HEK293 (cell line): ENCODE data around the gene CAPN13.

Source experiments
- BCL11A ChIP-seq: fragments of 450-650 bp; formaldehyde crosslinking; IDR thresholded peaks from 2 replicates; pipeline ENCODE4 v1.5.1; 2016; ENCODE audit warnings: low read depth, missing biosample characterization, missing genetic modification characterization
- CTCF ChIP-seq: fragments of 450-650 bp; formaldehyde crosslinking; IDR thresholded peaks from 2 replicates; pipeline ENCODE4 v1.5.1; 2016; ENCODE audit warnings: missing biosample characterization, missing genetic modification characterization
- KLF7 ChIP-seq: fragments of 450-650 bp; formaldehyde crosslinking; IDR thresholded peaks from 2 replicates; pipeline ENCODE4 v1.5.1; 2016; ENCODE audit warnings: missing biosample characterization, missing genetic modification characterization, borderline replicate concordance
- KLF9 ChIP-seq: fragments of 450-650 bp; formaldehyde crosslinking; IDR thresholded peaks from 2 replicates; pipeline ENCODE4 v1.5.1; 2016; ENCODE audit warnings: missing biosample characterization, missing genetic modification characterization, low read depth
- MZF1 ChIP-seq: fragments of 450-650 bp; formaldehyde crosslinking; IDR thresholded peaks from 2 replicates; pipeline ENCODE4 v1.5.1; 2017; ENCODE audit warnings: missing biosample characterization, missing genetic modification characterization, borderline replicate concordance
- RBAK ChIP-seq: fragments of 450-650 bp; formaldehyde crosslinking; IDR thresholded peaks from 2 replicates; pipeline ENCODE4 v1.5.1; 2016; ENCODE audit warnings: missing biosample characterization, missing genetic modification characterization
- REPIN1 ChIP-seq: fragments of 450-650 bp; formaldehyde crosslinking; IDR thresholded peaks from 2 replicates; pipeline ENCODE4 v1.5.1; 2017; ENCODE audit warnings: missing biosample characterization, missing genetic modification characterization, low read depth
- SP3 ChIP-seq: fragments of 450-650 bp; formaldehyde crosslinking; IDR thresholded peaks from 2 replicates; pipeline ENCODE4 v1.5.1; 2016; ENCODE audit warnings: missing biosample characterization, missing genetic modification characterization
- YY2 ChIP-seq: fragments of 450-650 bp; formaldehyde crosslinking; IDR thresholded peaks from 2 replicates; pipeline ENCODE4 v1.5.1; 2016; ENCODE audit warnings: missing biosample characterization, missing genetic modification characterization
- ZBTB21 ChIP-seq: fragments of 450-650 bp; formaldehyde crosslinking; IDR thresholded peaks from 2 replicates; pipeline ENCODE4 v1.5.1; 2017; ENCODE audit warnings: missing biosample characterization, missing genetic modification characterization
- ZFHX2 ChIP-seq: fragments of 450-650 bp; formaldehyde crosslinking; conservative IDR thresholded peaks from 2 replicates; pipeline ENCODE4 v1.5.1; 2016; ENCODE audit warnings: missing biosample characterization, missing genetic modification characterization
- ZNF138 ChIP-seq: fragments of 450-650 bp; formaldehyde crosslinking; IDR thresholded peaks from 2 replicates; pipeline ENCODE4 v1.5.1; 2016; ENCODE audit warnings: missing biosample characterization, missing genetic modification characterization, borderline replicate concordance
- ZNF155 ChIP-seq: fragments of 450-650 bp; formaldehyde crosslinking; IDR thresholded peaks from 2 replicates; pipeline ENCODE4 v1.5.1; 2016; ENCODE audit warnings: missing biosample characterization, missing genetic modification characterization
- ZNF2 ChIP-seq: fragments of 450-650 bp; formaldehyde crosslinking; IDR thresholded peaks from 2 replicates; pipeline ENCODE4 v1.5.1; 2016; ENCODE audit warnings: missing biosample characterization, missing genetic modification characterization
- ZNF223 ChIP-seq: fragments of 450-650 bp; formaldehyde crosslinking; IDR thresholded peaks from 2 replicates; pipeline ENCODE4 v1.5.1; 2016; ENCODE audit warnings: missing biosample characterization, missing genetic modification characterization
- ZNF280C ChIP-seq: fragments of 450-650 bp; formaldehyde crosslinking; IDR thresholded peaks from 2 replicates; pipeline ENCODE4 v1.5.1; 2016; ENCODE audit warnings: missing biosample characterization, missing genetic modification characterization
- ZNF302 ChIP-seq: fragments of 450-650 bp; formaldehyde crosslinking; IDR thresholded peaks from 2 replicates; pipeline ENCODE4 v1.5.1; 2016; ENCODE audit warnings: missing biosample characterization, missing genetic modification characterization, low read depth
- ZNF423 ChIP-seq: fragments of 450-650 bp; formaldehyde crosslinking; IDR thresholded peaks from 2 replicates; pipeline ENCODE4 v1.5.1; 2016; ENCODE audit warnings: missing biosample characterization, missing genetic modification characterization
- ZNF426 ChIP-seq: fragments of 450-650 bp; formaldehyde crosslinking; IDR thresholded peaks from 2 replicates; pipeline ENCODE4 v1.5.1; 2017; ENCODE audit warnings: missing biosample characterization, missing genetic modification characterization, mild to moderate bottlenecking, inconsistent platforms, moderate library complexity
- ZNF513 ChIP-seq: fragments of 450-650 bp; IDR thresholded peaks from 2 replicates; pipeline ENCODE4 v1.5.1; 2018; ENCODE audit warnings: missing biosample characterization, missing genetic modification characterization
- ZNF529 ChIP-seq: fragments of 450-650 bp; formaldehyde crosslinking; IDR thresholded peaks from 2 replicates; pipeline ENCODE4 v1.5.1; 2017; ENCODE audit warnings: missing genetic modification characterization, missing biosample characterization; ENCODE audit not compliant: insufficient replicate concordance
- ZNF544 ChIP-seq: fragments of 450-650 bp; formaldehyde crosslinking; IDR thresholded peaks from 2 replicates; pipeline ENCODE4 v1.5.0; 2017; ENCODE audit warnings: missing biosample characterization, missing genetic modification characterization
- ZNF548 ChIP-seq: fragments of 450-650 bp; formaldehyde crosslinking; IDR thresholded peaks from 2 replicates; pipeline ENCODE4 v1.5.1; 2016; ENCODE audit warnings: missing biosample characterization, missing genetic modification characterization
- ZNF555 ChIP-seq: fragments of 450-650 bp; formaldehyde crosslinking; conservative IDR thresholded peaks from 2 replicates; pipeline ENCODE4 v1.5.1; 2017; ENCODE audit warnings: missing biosample characterization, mild to moderate bottlenecking, missing genetic modification characterization, inconsistent platforms
- ZNF561 ChIP-seq: fragments of 450-650 bp; IDR thresholded peaks from 2 replicates; pipeline ENCODE4 v1.5.1; 2018; ENCODE audit warnings: missing biosample characterization, missing genetic modification characterization, borderline replicate concordance
- ZNF580 ChIP-seq: fragments of 450-650 bp; formaldehyde crosslinking; IDR thresholded peaks from 2 replicates; pipeline ENCODE4 v1.5.1; 2016; ENCODE audit warnings: missing biosample characterization, missing genetic modification characterization
- ZNF596 ChIP-seq: fragments of 450-650 bp; IDR thresholded peaks from 2 replicates; pipeline ENCODE4 v1.5.0; 2018; ENCODE audit warnings: missing biosample characterization, mild to moderate bottlenecking, missing genetic modification characterization, moderate library complexity
- ZNF610 ChIP-seq: fragments of 450-650 bp; formaldehyde crosslinking; IDR thresholded peaks from 2 replicates; pipeline ENCODE4 v1.5.1; 2016; ENCODE audit warnings: missing biosample characterization, missing genetic modification characterization, borderline replicate concordance
- ZNF692 ChIP-seq: fragments of 450-650 bp; formaldehyde crosslinking; IDR thresholded peaks from 2 replicates; pipeline ENCODE4 v1.5.1; 2016; ENCODE audit warnings: missing biosample characterization, missing genetic modification characterization
- ZNF76 ChIP-seq: fragments of 450-650 bp; formaldehyde crosslinking; IDR thresholded peaks from 2 replicates; pipeline ENCODE4; 2016; ENCODE audit warnings: low read depth, missing biosample characterization, missing genetic modification characterization, borderline replicate concordance
- ZNF776 ChIP-seq: fragments of 450-650 bp; formaldehyde crosslinking; IDR thresholded peaks from 2 replicates; pipeline ENCODE4 v1.5.0; 2017; ENCODE audit warnings: missing biosample characterization, missing genetic modification characterization, borderline replicate concordance
- ZSCAN5A ChIP-seq: fragments of 450-650 bp; formaldehyde crosslinking; IDR thresholded peaks from 2 replicates; pipeline ENCODE4 v1.5.1; 2016; ENCODE audit warnings: missing biosample characterization, missing genetic modification characterization

CAPN13 gene

GRCh38 chr2:30706534-30707303, 100.5 kb downstream of the CAPN13 start (continued):
- TF ChIP-seq REPIN1 (tag by site-specific recombination) (no peak), KLF7 (tag by site-specific recombination) (no peak), ZNF223 (tag by site-specific recombination) (no peak), ZNF544 (tag by site-specific recombination) (no peak), ZNF692 (tag by site-specific recombination) (no peak), ZNF302 (no peak), ZNF155 (tag by site-specific recombination) (no peak), ZNF580 (tag by site-specific recombination) (no peak), ZNF2 (tag by site-specific recombination) (0 out of 2 replicates have a peak, but pooled peaks have one; percentile 51), ZNF423 (tag by site-specific recombination) (peak; percentile 42), ZNF548 (tag by site-specific recombination) (no peak), ZNF76 (tag by site-specific recombination) (no peak), ZNF776 (tag by site-specific recombination) (no peak), ZNF561 (tag by site-specific recombination) (no peak), ZNF529 (tag by site-specific recombination) (no peak), ZBTB21 (tag by site-specific recombination) (no peak), ZNF596 (tag by site-specific recombination) (no peak), ZNF610 (tag by site-specific recombination) (0 out of 2 replicates have a peak, but pooled peaks have one; percentile 25), ZNF280C (tag by site-specific recombination) (no peak), RBAK (tag by site-specific recombination) (no peak), ZSCAN5A (no peak), KLF9 (tag by site-specific recombination) (no peak), CTCF (tag by site-specific recombination) (peak; percentile 86), ZNF426 (no peak), ZNF513 (tag by site-specific recombination) (peak; percentile 78), YY2 (no peak), BCL11A (no peak), ZNF555 (tag by site-specific recombination) (no peak), SP3 (tag by site-specific recombination) (0 out of 2 replicates have a peak, but pooled peaks have one; percentile 16), ZNF138 (tag by site-specific recombination) (no peak), ZFHX2 (tag by site-specific recombination) (no peak), MZF1 (tag by site-specific recombination) (no peak)
